ENCODE results near the gene ITPKB.
A peak's percentile ranks its signal among the peaks of the same experiment; 100 is the strongest.

The ITPKB gene

GRCh38 chr1:226682871-226683814 is 55.9 kb downstream of the ITPKB start:
- DNase-seq = no peak

- no peak for DNase-seq
Measured at GRCh38 chr1:226681652-226682493, 57.2 kb downstream of the ITPKB start.

- DNase-seq = no peak
Measured at GRCh38 chr1:226680653-226681052, 58.4 kb downstream of the ITPKB start.

DNA sequence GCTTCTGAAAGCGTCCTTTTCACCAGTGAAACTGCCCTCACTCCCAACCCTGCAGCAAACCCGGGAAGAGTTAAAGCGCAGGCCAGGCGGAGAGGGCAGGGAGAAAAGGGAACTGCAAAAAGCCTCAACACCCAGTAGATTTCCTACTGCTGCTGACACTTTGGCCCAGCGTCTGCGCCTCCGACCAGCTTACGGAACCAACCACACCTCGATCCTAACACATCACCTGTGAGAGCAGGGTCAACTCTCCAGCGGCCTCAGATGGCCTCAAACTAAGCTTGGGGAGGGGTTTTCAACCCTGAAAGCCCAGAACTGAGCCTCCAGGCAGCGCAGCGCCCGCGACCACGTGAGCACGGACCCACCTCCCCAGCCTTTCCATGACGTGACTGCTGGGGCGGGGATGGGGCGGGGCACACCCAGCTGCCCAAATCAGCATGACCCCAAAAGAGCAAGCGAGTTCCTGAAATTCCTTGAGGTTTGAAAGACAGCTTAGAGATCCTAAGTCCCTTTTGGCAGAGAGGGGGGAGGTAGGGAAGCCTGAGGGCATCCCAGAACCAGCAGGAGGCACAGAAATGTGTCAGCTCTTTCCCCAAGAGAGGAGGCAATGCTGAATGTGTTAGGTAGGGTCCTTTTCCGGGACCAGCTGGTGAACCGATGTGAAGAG is 59.1 kb downstream of the ITPKB start:
- peak; percentile 83 to 84 for DNase-seq

- DNase-seq = no peak
Measured at GRCh38 chr1:226679262-226679661, 59.8 kb downstream of the ITPKB start.

DNA sequence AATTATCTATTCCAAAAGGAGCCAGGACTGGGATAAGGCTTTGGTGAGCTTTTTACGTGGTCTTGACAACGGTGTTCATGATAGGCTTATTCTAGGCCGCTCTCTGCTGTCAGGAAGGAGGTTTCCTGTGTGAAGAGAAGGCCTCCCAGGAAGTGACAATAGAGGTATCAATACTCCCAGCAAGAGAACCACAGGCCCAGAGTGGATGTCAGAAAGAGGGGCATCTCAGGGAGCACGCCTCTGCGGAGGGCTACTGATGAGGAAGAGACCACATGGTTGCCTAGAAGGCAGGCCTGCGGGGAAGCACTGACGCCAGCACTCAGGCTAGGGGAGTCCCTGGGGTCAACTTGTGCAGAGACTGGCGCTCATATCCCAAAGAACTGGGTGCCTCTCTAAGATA is 60.4 kb downstream of the ITPKB start:
- no peak for DNase-seq

GRCh38 chr1:226678251-226678650 is 60.8 kb downstream of the ITPKB start:
- no peak for DNase-seq

DNA sequence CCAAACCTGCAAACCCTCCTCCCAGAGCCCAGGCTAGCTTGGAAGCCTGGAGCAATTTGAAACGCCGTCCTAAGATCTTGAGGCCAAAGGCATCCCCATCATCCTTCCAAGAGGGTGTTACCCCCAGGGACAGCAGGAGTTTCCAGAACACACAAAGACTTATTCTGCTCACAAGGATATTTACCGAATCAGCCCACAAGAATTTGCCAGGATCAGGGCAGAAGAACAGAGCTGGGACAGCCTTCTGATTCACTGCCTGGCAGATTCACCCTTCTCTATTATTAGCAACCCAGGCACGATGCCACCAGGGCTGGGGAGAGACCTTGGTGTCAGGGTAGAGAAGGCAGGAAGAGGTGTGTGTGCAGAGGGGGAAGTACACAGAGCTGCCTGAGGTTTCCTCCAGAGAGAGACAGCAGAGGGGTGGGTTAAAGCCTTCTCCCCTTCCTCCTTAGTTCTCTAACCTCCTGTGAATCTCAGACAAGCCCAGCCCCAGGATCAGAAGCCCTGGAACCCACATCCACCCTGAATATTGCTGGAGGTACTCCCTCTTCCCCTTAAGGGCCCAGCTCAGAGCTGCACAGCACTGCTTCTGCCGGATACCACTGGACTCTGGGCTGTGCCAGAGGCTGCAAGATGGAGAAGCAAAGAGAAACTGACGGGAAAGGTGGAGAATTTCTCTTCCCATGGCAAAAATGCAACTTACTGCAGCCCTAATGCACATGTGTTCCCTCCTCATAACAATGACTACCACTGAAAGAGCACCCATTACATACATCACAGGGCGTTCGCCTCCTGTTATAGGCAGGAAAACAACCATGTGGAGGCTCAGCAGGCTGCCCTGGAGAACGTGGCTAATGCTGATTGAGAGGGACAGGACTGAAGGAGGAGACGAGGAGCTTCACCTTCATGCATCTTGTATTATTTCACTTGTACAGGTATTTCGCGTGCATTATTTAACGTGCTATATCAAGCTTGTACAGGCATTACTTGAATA is 61.8 kb downstream of the ITPKB start:
- peak; percentile 64 to 75 for DNase-seq

- DNase-seq = no peak
Measured at GRCh38 chr1:226676381-226676780, 62.7 kb downstream of the ITPKB start.

- DNase-seq = no peak
Measured at GRCh38 chr1:226675715-226676357, 63.2 kb downstream of the ITPKB start.

- DNase-seq = peak; percentile 54 to 69
Measured at GRCh38 chr1:226674892-226675714, 64.0 kb downstream of the ITPKB start.

GRCh38 chr1:226672339-226672762 is 66.7 kb downstream of the ITPKB start:
- no peak for DNase-seq

DNA sequence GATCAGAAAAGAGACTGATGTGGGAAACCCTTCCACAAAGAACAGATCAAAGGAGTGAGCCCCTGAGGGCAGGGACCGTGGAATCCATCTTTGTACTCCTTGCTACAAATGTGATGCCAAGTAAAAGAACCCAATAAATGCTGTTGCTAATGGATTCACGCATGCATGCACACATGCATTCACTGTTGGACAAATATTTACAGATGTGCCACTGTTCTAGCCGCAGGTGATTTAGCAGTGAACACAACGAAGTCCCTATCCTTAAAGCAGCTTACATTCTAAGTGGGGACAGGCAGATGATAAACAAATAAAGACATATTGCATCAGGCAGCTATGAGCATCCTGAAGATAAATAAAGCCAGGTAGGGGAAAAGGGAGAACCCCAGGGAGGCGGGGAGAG is 67.8 kb downstream of the ITPKB start:
- no peak for DNase-seq

- no peak for DNase-seq
Measured at GRCh38 chr1:226670073-226670472, 69.0 kb downstream of the ITPKB start.

DNA sequence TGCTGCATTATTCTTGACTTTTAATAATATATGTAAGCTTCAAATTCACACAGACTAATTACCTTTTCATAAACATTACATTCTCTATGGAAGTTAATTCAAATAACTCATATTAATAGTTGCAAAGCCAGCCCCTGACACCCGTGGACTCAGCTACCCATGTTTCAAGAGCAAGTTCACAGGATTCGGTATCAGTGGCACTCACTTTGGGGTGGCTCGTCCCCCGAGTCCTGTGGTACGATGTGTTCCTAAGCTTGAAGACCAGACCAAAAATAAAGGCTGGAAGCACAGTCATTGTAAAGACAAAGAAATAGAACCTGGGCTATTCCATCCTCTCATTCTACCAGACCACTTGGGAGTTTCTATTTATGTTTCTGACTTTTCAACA is 70.9 kb downstream of the ITPKB start:
- no peak for DNase-seq

GRCh38 chr1:226666692-226667091 is 72.4 kb downstream of the ITPKB start:
- DNase-seq = no peak

- no peak for DNase-seq
Measured at GRCh38 chr1:226666164-226666506, 72.9 kb downstream of the ITPKB start.

DNA sequence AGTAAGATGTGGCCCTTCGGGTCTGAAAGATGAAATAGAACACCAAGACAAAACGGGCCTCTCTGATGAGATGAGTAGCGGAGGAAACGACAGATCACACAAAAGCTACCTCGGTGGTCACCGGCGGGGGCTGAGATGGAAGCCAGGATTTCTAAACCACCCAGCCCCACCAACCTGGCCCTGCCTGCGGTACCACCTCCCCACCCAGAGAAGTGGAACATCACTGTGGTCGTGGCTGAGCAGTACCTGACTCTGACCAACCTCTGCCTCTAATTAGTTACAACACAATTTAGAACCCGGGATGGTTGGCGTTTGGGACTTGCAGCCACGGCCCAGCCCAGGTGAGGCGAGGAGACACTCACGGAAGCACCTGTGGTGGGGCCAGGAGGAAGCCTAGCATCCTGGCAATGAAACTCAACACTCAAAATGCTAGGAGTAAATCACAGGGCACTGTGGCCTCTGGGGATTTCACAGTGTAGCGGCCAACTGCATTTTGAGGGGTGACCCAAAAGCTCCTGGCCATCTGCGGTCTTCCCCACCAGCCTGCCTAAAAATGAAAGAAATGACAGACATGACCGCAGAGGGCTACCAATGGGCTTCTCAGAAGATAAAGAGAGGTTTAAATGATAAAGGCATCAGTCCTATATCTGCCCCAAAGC is 73.4 kb downstream of the ITPKB start:
- DNase-seq = no peak

DNA sequence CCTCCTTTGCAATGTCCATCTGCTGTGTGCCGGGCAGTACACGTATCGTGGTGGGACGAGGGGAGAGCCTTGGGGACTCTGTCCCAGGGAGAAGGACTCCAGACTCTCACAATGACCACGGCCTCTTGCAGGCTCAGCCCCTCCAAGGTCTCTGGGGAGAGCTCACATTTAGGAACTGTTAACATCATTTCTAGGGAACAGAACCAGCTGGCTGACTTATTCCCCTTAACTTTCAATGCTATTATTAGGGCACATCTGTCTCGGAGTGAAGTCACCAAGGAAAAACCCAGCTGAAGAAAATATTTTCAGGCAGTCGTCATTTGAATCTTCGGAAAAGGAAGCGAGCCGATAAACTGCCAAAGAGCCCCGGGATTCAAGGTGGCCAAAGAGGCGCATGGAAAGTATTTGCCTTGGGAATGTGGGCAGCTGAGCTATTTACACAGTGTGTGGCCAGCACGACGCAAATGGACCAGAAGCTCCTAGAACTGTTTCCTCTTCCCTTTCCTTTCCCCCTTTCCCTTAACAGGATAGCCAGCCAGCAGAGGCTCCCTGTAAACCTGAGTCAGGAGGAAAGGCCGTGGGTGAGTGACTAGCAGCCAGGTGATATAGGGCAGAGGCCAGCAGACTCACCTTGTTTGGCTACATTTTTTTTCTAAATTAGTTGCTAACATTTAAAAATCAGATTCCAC is 74.5 kb downstream of the ITPKB start:
- no peak for DNase-seq

- no peak for DNase-seq
Measured at GRCh38 chr1:226663327-226663704, 75.8 kb downstream of the ITPKB start.
